Activated CD4-positive, alpha-beta T cell treated with anti-CD3 and anti-CD28 coated beads, Interleukin-2, amount 50 U/mL, for 16 hours (primary cell): ENCODE measurements around the gene CTH.
"Not testable (repeated sequence)": the region's sequence is repeated elsewhere in the genome, so short reads cannot be mapped to it uniquely, and the experiment has no call there.

ENCODE experiments used
- DNase-seq: peaks from one replicate; pipeline ENCODE4 v3.0.0-alpha.2; 2020

CTH gene

GRCh38 chr1:70411360-70411844 is 334 bp downstream of the CTH start:
- no peak for DNase-seq

- DNase-seq, result no peak
Observed at GRCh38 chr1:70415882-70416281, 4.8 kb downstream of the CTH start.

- DNase-seq, result not testable (repeated sequence)
Observed at GRCh38 chr1:70418973-70419734, 8.1 kb downstream of the CTH start.

- no peak for DNase-seq
Observed at GRCh38 chr1:70420320-70420719, 9.3 kb downstream of the CTH start.

- DNase-seq, result no peak
Observed at GRCh38 chr1:70426154-70427131, 15.4 kb downstream of the CTH start.

- DNase-seq, result no peak
Observed at GRCh38 chr1:70427976-70428375, 16.9 kb downstream of the CTH start.

- no peak for DNase-seq
Observed at GRCh38 chr1:70429219-70429618, 18.2 kb downstream of the CTH start.

GRCh38 chr1:70429757-70430156 is 18.7 kb downstream of the CTH start:
- no peak for DNase-seq

GRCh38 chr1:70431317-70431716 is 20.2 kb downstream of the CTH start:
- DNase-seq, result no peak

- DNase-seq, result no peak
Observed at GRCh38 chr1:70431874-70432273, 20.8 kb downstream of the CTH start.

GRCh38 chr1:70434253-70434859 is 23.3 kb downstream of the CTH start:
- no peak for DNase-seq

GRCh38 chr1:70436622-70437251 is 25.7 kb downstream of the CTH start:
- no peak for DNase-seq

GRCh38 chr1:70438529-70438928 is 27.5 kb downstream of the CTH start:
- peak; percentile 35 for DNase-seq

GRCh38 chr1:70440642-70441391 is 29.7 kb downstream of the CTH start:
- no peak for DNase-seq

- DNase-seq, result no peak
Observed at GRCh38 chr1:70441392-70442035, 30.4 kb downstream of the CTH start.

GRCh38 chr1:70442490-70442889 is 31.4 kb downstream of the CTH start:
- DNase-seq, result no peak

GRCh38 chr1:70443739-70444138 is 32.7 kb downstream of the CTH start:
- DNase-seq, result no peak

- no peak for DNase-seq
Observed at GRCh38 chr1:70449049-70449448, 38.0 kb downstream of the CTH start.

- not testable (repeated sequence) for DNase-seq
Observed at GRCh38 chr1:70452164-70452939, 41.3 kb downstream of the CTH start.

GRCh38 chr1:70455291-70455690 is 44.2 kb downstream of the CTH start:
- no peak for DNase-seq

- DNase-seq, result no peak
Observed at GRCh38 chr1:70458131-70458530, 47.1 kb downstream of the CTH start.
